Stimulated activated CD8-positive, alpha-beta memory T cell treated with anti-CD3 and anti-CD28 coated beads, Interleukin-7, amount 100 ng/mL, for 24 hours (primary cell): ENCODE measurements around the gene PPP1R8.

Source experiments
- DNase-seq: peaks from one replicate; pipeline ENCODE4 v3.0.0-alpha.2; 2020; ENCODE audit warnings: low read depth

Gene PPP1R8

GRCh38 chr1:27872059-27872801 lies 41.6 kb downstream of the PPP1R8 start, which contains the start of gene THEMIS2:
TSS of gene THEMIS2 (plus strand) at chr1:27872544. CDS start at chr1:27872572, 28 bp downstream.
- DNase-seq, result peak; percentile 68

- DNase-seq, result no peak
Measured at GRCh38 chr1:27872802-27873551, 42.4 kb downstream of the PPP1R8 start.

- DNase-seq, result no peak
Measured at GRCh38 chr1:27873671-27874384, 43.2 kb downstream of the PPP1R8 start.

GRCh38 chr1:27876341-27877114 lies 45.9 kb downstream of the PPP1R8 start:
- no peak for DNase-seq

- DNase-seq, result no peak
Measured at GRCh38 chr1:27877115-27877416, 46.5 kb downstream of the PPP1R8 start.

DNA sequence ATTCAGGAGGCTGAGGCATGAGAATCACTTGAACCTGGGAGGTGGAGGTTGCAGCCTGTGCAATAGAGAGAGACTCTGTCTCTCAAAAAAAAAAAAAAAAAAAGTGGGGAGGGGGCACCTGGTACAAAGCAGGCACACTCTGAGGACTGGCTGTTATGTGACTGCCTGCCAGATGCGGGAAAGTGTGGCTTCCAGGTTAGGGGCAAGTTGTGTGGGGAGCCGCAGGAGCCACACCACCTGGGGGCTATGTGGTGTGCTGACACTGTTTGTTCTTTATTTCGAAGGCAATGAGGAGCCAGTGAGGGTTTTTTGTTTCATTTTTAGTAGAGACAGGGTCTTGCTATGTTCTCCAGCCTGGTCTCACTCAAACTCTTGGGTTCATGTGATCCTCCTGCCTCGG lies 47.5 kb downstream of the PPP1R8 start:
- DNase-seq, result no peak

DNA sequence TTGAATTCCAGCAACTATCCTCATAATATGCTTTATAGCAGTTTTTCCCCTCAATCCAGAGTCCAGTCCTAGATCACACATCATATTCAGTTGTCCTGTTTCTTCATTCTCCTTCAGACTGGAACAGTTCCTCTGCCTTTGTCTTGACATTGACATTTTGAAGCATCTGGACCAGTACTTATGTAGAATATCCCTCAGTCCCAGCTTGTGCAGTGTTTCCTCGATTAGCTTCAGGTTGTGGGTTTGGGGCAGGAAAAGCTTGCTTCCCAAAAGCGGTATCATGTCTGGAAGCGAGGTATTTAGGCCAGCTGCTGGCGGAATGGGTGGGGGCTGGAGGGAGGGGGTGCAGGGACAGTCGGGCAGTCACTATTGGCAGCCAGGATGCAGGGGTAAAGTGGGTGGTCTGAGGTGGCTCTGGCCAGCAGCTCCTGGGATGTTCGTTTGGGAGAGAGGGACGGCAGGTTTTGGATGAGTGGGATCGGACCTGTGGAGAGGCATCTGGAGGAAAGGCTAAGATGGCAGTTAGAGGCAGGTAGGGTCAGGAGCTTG lies 48.3 kb downstream of the PPP1R8 start:
- no peak for DNase-seq

- no peak for DNase-seq
Measured at GRCh38 chr1:27879374-27880082, 48.9 kb downstream of the PPP1R8 start.

DNA sequence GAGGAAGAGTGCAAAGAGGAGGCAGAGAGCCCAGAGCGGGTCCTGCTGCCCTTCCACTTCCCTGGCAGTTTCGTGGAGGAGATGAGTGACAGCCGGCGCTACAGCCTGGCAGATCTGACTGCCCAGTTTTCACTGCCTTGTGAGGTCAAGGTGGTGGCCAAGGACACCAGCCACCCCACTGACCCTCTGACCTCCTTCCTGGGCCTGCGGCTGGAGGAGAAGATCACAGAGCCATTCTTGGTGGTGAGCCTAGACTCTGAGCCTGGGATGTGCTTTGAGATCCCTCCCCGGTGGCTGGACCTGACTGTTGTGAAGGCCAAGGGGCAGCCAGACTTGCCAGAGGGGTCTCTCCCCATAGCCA lies 51.9 kb downstream of the PPP1R8 start:
- DNase-seq, result no peak

- DNase-seq, result no peak
Measured at GRCh38 chr1:27883536-27883935, 53.0 kb downstream of the PPP1R8 start.

DNA sequence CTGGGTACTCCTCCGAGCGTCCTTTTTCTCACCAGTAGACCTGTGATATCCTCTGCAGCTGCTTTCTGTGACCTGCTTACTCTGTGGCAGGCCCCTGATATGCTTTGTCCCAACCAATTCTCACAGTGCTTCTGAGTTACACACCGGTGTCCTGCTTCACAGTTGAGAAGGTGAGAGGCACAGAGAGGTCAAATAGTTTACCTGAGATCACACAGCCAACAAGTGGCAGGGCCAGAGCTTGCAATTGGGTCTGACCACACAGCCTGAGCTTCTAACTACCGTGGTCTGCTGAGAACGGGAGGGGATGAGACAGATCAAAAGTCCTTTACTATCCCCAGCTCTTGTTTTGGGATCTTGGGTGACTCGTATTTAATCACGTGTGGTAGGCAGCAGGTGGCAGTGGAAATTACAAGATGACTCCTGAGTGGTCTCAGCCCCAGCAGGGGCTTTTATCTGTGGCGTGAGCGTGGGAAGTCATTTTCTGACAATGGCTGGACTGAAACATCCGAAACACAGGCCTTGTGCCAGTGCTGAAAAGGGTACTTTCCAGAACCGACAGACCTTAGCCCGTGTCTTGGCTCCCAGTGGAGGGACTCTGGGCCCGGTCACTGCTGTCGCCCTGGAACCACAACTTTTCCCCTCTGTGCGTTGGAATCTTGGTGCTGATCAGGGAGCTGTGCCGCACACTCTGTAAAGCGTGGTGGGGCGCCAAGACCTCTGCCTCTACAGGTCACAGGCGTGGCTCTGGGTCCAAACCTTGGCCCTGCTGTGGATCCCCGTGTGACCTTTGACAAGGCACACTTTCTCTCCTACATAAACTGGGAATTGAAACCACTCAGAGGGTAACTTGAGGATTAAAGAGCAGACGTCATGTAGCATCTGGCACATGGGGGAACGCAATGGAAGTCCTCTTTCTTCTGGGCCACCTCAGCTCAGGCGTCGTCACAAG lies 53.7 kb downstream of the PPP1R8 start:
- no peak for DNase-seq

DNA sequence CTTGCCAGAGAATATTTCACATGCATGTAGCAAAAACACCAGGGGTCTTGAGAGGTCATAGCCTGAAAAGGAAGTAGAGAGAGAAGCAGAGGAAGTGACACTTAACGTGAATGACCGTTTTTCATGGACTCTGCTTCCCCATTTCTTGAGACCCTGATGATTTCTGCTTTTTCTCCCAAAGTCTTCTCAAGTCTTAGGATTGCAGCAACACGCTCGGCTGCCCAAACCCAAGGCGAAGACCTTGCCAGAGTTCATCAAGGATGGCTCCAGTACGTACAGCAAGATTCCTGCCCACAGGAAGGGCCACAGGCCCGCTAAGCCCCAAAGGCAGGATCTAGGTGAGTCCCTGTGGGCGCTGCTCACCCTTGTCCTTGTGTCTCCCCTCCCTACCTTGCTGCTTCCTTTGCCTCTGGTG lies 54.5 kb downstream of the PPP1R8 start:
- no peak for DNase-seq

DNA sequence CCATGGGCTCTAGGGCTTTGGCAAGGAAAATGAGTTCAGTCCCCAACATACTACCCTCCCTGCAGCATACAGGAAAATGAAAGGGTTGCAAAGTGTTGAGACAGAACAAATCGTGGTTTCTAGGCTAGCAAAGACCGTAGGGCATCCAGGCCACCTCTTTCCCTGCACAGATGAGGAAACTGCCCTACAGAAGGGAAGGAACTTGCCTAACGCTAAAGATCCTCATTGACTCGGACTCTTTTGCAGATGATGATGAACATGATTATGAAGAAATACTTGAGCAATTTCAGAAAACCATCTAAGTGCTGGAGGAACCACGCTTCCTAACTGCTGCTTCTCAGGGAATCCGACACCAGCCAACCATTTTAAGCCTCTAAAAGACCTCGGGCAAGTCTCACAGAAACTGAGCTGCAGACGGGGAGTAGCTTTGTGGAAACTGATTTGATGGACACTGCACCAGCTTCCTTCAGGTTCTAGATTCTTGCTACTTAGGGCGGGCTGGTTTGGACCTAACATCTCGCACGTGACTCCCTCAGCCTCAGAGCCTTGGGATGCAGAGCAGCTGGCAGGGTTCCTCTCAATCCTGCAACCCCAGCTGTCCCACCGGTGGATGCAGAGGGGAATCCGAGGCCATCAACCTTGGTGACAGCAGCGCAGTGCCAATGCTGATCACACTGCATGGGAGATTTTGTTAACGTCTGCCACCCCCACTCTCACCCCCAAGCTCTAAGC lies 55.2 kb downstream of the PPP1R8 start:
- no peak for DNase-seq

GRCh38 chr1:27886353-27886679 lies 55.7 kb downstream of the PPP1R8 start:
- no peak for DNase-seq

DNA sequence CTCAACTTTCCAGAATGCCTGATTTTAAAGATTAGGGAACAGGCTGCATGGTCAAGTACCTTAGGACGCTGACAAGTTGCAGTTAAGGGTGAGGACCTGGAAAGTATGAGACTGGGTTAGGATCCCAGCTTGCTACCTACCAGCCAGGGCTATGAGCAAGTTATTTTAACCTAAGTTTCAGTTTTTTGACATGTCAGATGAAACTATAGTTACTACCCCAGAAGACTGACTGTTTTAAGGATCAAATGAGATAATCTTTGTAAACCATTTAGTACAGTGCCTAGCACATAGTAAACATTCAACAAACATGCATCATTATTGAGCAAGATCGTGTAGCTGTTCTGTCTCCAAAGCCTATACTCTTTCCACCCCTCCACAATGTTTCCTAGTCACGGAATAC lies 56.2 kb downstream of the PPP1R8 start:
- no peak for DNase-seq

DNA sequence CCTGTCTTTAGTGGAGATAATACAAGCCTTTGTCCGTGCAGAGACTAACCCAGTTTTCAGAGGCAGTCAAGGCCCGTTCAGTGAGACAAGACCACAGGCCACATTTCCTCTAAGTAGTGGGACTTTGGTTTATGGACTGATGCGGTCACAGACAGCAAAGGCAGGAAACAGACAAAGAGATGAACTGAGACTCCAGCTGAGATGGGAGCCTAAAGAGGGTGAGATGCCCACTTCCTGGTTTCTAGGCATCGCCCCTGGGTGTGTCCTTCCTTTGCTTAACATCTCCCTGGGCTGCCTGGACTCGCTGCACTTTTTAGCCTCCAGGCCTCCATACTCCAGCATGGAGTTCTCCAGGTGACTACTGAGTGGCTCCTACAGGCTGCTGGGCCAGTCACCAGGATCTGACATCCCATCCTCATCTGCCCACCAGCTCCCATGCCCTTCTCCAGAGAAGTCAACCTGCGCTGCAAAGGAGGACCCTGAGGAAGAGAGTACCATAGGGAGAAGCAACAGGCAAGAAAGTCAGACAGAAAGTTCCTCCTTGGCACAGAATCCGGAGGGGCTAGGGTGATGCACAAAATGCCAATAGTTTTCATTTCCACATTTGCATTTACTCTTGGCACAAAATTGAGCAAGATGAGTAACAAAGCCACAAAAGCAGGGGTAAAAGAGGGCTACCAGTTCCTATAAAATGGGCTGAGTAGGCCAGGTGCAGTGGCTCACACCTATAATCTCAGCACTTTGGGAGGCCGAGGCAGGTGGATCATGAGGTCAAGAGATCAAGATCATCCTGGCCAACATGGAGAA lies 56.8 kb downstream of the PPP1R8 start:
- DNase-seq, result no peak

- DNase-seq, result no peak
Measured at GRCh38 chr1:27889506-27889905, 58.9 kb downstream of the PPP1R8 start.

- DNase-seq, result no peak
Measured at GRCh38 chr1:27891196-27891889, 60.8 kb downstream of the PPP1R8 start.
